GM21619 (cell line): ENCODE measurements around the gene FARP1.
"Not testable (repeated sequence)": the region's sequence is repeated elsewhere in the genome, so short reads cannot be mapped to it uniquely, and the experiment has no call there.

Source experiments
- ATAC-seq: cut with Tn5 transposase; IDR thresholded peaks from one replicate; pipeline ENCODE4 v1.9.1; 2021; ENCODE audit not compliant: unreplicated experiment

FARP1 gene

DNA sequence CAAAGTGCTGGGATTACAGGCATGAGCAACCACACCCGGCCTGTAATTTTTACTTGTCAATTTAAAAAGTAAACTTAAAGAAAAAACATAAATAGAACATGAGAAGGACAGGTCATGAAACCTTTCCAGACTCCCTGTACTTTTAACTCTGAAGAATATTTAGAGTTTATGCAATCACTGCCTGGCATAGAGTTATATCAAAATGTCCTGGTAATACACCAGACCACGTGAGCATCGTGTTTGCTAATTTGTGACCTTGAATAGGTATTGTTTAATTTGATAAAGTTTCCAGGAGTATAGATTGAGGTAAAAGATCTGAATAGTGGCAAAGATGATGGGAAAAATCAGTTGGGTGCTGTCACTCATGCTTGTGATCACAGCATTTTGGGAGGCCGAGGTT is 115.3 kb downstream of the FARP1 start:
- ATAC-seq = no peak

DNA sequence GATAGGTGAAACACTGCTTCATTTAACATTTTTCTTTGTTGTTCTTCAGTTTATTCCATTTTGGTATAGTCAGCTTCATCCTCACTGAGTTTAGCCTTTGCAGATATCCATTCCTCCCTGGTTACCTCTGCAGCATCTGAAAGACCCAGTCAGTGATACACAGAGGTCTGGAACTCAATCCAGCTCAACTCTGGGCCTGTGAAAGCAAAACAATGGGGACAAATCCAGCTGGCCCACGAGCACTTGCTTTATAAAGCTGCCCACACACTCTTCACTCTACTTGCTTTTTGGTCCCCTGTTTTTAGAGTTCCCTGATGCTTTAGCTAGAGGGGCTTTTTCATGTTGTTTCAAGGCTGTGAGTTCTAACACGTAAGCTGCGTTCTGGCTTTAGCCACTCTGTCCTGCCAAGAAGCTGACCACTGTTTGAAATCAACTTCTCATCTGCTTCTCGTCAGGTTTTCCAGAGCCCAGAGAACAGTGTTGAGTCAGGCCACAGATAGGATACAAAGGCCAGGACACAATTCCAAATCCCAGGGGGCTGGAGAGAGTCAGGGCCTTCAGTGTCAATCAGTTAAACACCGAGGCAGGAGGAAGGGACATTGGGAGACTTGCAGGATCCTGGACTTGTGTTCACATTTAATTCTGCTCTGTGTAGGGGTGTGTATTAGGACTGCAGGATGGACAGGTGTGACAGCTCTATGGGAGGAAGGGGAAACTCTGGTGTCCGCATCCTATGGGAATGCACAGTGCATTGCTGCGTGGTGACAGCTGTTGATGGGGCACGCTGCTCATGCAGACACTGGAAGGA is 117.7 kb downstream of the FARP1 start:
- ATAC-seq = no peak

DNA sequence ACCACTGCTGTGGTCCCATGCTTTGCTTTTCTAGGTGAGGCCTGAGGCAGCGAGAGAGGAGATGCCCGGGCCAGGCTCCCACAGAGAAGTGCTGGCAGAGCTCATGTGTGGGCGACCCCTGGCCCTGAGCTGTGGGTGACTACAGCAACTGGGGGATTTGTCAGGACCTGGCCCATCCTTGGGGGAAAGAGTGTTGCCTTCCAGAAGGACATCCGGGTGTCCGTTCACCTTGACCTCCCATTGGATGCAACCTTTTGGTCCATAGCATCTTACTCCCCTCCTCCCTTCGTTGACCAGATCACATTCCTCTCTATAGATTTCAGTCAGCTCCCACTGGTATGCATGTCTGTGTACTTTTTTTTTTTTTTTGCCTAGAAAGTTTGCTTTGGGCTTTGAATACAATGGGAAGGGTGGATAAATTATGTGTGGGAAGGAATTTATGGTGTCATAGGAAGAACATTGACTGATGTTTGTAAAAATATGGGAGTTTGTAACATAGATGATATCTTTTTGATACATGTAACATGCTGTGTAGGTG is 118.3 kb downstream of the FARP1 start:
- ATAC-seq = no peak

DNA sequence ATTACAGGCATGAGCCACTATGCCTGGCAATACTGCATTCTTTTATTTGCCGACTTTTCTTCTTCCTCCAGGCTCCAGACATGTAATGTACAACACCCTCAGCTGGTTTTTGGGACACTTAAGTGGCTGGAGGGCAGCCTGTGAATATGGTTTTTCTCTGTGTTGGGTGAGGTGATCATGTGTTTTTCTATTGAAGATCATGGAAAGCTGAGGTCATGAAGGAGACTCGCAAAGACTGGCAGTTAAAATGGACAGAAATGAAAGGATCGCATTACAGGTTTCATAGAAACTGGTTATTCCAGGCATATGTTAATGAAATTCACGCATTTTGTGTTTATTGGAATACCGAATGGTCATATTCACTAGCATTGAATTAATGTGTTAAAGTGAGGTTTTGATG is 119.4 kb downstream of the FARP1 start:
- ATAC-seq = no peak

DNA sequence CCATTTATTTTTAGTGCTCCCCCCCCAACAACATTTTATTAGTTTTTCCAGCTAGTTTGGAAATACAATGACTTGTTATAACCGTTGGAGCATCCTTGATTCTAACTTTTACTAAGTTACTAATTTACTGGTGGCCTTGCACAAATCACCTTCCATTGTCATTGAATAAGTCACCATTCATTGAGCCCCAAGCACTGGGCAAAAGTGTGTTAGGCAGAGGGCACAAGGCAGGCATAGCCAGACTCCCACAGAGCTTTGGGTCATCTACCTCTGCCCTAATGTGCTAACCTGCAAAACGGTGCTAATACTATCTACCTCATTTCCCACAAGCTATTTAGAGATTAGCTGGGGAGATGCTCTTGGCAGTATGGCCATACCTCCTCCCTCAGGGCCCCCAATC is 120.9 kb downstream of the FARP1 start:
- ATAC-seq = no peak

DNA sequence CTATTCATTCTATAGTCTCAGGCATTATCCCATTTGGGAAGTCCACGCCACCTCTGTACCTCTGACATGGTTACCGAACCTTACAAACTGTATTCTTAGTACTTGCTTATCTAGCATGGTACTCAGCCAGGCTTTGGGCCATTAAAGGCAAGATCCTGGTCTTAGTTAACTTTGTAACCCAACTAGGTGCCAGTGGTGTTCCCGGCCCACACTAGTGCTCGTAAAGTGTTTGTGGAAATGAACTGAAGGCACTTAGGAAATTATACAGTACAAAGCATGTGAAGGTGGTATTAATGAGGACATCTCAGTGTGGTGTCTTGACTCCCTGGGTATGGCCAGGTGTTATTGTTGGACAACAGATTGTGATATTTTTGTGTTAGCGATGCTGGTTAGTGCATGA is 122.0 kb downstream of the FARP1 start:
- no peak for ATAC-seq

DNA sequence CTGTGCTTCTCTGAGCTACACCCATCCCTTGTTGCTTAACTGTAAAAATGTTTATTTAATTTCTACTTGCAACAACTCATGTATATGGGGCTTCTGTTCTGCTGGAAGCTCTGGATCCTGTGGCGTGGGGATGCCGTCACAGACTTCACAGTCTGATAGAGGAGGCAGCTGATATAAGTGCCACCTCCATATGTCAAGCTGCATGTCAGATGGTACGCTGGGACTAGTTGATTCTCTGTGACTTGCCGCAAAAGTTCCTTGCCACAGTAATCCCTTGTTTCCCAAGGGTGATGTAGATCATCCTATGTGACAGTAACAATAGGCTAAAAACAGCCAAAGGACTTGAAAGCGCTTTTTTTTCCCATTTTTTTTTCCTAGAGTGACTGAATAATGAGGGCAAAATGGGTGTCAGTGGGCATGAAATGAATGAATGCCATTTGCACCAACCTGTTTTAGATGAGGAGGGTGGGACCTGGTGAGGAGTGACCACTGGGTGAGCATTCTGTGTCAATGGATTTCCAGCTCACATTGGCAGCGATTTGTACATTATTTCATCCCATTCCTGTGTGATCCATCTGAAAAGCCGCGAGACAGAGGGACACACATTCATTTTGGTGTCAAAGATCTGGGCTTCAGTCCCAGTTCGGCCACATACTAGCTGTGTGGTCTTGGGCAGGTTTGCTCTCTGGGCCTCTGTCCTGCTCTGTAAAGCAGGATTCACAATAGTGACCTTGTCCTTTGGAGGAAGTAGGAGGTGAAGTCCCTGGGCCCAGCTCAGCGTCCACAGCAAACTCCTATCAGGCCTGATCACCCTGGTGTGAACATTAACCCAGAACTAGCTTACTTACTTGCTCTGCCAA is 123.0 kb downstream of the FARP1 start:
- ATAC-seq = no peak

DNA sequence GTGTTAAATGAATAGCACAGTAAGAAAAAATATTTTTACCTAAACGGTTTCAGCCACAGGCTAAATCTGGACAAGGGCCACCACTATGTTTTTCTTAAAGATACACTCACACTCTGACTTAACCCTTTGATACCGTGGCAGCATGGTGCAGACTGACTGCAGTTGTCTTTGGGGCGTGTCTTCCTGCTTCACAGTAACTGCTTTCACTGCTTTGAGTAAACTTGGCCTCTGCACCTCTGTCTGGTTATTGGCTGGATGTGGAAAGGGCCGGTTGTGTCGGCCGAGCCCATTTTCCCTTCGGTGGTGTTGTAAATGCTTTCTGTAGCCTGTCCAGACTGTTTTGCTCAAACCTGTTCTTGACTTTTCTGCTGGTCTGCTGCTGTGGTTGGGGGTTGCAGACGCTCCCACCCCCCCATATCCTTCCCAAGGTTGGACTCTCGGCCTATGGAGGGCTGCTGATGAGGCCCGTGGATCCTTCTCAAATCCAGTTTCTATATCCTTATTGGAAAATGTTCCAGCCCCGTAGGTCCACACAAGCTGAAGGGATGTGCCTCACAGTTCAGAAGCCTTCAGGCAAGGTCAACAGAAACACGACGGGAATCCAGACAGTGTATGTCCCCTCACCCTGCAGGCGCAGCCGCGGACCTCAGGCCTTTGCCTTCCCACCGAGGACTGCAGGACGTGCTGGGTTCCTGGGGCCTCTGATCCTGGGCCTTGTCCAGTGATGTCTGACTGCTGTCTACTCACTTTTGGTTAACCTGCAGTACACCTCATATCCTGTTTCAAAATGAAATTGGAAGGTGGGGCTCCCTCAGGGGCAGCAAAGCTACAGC is 124.4 kb downstream of the FARP1 start:
- ATAC-seq = peak; percentile 81

DNA sequence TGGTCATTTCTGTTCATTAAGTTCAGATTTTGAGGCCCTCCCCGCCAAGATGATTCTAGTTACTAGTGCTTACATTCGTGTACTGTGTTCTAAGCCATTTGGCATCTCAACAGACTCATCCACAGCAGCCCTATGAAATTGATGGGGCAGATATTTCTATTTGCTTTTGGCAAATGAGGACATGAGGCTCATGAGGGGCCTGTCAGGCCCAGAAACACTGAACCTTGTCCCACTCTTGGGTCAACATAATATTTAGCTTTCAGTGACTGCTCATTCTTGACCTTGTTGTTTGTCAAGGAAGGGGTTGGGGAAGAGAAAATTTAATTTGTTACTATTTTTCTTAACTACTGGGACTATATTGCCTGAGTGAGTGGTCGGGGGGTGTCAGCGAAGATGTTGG is 126.5 kb downstream of the FARP1 start:
- ATAC-seq = no peak

DNA sequence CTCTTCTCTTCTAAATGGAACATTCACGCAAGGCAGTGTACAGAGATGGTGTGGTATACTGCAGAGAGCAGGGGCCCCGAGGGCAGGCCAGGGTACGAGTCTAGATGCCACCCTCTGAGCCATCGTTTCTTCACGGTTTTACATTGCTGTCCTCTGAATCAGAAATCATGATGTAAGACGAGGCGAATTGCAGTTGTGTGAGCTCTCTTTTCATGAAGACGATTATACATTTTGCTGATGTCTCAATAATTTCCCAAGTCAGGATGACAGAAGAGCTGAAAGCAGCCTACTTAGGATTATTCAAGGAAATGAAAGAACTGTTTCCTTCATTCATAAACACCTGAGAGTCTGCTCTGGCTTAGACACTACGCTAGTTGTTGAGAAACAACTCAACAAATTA is 127.9 kb downstream of the FARP1 start:
- ATAC-seq = no peak

DNA sequence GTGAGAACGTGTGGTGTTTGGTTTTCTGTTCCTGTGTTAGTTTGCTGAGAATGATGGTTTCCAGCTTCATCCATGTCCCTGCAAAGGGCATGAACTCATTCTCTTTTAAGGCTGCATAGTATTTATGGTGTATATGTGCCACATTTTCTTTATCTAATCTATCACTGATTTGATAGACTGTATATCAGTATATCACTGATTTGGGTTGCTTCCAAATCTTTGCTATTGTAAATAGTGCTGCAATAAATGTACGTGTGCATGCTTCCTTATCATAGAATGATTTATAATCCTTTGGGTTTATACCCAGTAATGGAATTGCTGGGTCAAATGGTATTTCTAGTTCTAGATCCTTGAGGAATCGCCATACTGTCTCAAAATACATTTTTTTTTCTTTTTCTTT is 128.8 kb downstream of the FARP1 start:
- not testable (repeated sequence) for ATAC-seq

DNA sequence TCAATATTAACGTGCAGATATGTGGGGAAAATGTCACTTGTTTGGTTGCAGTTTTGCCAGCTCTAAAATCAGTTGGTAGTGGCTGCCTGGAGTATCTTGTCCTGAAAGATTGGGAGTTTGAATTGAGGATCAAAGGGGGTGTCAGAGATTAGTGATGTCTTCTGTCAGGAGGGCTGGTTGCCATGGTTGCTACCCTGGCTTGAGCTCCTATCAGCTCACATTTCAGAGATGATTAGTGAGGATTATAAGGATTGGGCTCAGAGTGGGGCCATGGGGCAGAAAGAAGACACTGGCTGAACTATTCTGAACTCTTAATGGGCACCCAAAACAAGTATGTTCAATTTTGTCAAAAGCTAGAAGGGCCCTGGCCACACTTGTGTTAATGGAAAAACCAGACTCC is 129.7 kb downstream of the FARP1 start:
- no peak for ATAC-seq

DNA sequence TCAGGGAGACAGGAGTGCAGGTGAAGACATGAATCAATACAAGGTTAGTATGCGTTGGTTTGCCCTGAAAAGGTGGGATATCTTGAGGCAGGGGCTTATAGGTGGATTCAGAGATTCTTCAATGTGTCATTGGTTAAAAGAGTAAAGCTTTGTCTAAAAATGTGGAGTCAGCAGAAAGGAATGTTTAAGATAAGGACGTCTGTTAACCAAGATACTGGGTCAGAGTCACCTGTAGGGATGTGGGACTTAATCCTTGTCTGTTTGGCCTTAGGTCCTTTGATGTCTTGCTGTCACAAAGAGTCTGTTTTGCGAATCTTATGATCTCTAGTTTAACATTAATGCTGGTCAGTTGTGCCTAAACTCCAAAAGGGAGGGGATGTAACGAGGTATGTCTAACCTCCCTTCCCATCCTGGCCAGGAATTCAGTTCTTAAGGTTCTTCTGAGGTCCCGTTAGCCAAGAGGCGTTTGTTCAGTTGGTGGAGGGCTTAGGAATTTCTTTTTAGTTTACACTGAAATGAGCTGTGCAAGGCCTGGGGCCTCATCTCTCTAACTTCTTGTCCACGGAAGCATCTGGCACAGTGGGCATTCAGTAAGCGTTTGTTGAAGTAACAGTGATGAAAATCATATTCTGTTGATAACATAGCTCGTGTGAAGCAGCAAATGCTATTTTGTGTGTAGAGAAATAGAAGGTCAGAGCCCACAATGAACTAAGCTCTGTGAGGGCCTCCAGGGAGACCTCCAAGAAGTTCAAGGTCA is 130.4 kb downstream of the FARP1 start:
- ATAC-seq = no peak

DNA sequence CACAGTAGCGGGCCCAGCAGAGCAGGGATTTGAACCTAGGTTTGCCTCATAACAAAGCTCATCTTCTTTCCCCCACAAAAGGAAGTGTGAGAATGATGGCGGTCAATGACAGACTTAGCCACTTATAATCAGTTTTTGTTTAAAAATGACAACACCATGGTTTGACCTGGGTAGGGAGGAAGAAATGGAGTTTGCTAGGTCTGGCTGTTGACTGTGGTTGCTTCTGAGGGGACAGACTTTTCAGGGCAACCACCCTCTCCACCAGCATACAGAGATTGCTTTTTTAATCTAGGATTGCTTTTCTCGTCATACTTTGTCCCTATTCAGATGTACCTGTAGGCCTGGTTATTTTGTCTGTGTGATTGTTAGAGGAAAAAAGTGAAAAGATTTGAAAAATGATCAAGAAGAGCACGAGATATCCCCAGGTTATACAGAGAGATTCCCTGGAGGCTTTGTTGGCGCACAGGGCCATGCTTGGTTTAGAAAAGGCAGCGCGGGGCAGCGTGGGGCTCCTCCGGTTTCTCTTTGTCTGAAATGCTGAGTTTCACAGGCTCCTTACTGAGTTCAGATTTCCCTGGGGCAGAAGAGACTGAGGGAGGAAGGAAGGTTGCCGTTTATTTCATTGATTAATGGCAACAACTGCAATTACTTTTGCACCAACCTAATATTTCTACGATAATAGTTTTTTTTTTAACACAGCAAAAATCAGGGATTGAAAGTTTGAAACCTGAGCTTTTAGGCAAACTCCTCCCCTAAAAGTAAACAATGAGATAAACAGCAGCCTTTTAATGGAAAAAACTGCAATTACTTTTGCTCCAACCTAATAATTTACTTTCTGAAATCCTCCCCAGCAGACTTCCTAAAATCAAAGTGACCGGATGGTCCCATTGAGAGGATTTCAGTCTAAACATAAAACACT is 131.2 kb downstream of the FARP1 start:
- ATAC-seq = no peak

DNA sequence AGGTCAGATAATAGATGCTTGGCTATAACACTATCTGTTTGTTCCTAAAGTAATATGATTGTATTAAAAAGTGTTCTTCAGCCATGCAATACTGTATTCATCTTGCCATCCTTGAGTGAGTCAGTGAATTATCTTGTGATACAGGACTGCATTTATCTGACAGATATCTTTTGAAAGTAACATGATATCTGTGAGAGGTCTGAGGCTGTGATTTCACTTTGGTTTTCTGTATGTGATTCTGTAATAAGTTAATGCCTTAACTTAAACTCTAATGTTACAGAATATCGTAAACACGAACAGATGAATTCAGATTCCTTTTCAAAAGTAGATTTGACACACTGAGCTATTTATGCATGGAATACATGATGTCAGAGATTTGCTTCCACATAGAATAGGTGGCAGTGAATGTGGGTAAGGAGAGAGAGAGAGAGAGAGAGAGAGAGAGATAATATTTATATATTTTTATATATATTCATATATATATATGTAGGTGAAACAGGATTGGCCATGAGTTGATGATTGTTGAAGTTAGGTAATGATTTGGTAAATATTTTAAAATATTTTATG is 132.1 kb downstream of the FARP1 start:
- ATAC-seq = no peak

DNA sequence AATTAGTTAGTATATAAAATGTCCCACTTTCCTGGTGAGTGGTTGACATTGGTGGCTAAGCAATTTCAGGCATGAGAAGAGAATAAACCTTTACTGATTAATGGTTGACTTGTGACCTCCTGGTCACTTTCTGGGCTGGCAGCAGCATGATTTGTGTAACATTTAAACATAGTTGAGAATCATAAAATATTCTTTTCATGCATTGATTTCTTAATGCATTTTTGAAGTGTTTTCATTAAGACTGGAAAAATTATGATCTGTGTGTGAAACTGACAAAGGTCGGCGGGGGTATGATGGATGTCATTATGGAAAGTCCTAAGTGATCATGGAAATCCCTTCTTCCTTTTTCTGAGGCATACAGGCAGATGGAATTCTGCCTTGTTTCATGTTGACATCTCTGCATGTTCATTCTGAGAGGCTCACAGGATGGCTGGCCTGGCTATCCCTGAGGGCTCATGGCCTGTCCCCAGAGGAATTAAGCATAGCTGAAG is 132.8 kb downstream of the FARP1 start:
- ATAC-seq = no peak

DNA sequence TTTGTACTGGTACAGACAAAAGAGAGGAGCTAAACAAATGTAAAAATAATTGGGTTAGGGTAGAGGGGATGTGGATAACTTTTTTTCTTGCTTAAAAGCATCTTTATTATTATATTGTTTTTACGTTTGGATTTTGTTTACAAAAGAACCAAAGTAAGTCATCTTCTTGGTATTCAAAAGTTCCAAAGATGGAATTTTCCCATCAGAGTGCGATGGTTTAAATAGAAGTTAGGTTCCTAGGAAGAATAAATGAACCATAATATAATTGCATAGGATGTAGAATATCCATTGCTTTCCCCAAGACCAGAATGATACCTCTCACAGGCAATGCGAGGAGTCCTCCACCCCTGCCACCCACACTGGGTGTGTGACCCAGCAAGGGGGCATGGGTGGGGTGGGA is 133.6 kb downstream of the FARP1 start:
- no peak for ATAC-seq

DNA sequence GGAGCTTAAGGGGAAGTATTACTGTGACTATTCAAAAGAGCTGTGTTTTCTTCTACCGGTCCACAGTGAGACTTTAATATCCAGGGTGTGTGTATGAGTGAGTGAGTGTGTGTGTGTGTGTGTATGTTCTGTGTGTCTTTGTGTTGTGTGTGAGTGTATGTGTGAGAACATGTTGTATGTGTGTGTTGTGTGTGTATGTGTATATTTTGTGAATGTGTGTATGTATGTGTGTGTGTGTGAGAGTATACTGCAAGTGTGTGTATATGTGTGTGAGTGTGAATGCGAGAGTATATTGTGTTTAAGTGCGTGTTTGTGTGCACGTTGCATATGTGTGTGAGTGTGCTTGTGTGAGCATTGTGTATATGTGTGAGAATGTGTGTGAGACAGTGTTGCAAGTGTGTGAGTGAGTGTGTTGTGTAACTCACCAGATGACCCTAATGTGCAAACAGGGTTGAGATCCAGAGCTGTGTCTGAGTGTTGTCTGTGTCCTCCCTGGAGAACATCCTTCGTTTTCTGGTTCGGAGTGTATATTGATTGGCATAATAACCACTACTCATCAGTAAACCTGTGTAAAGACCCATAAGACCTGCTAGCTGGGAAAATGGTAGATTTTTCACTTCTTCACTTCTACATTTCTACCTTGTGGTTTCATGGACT is 135.3 kb downstream of the FARP1 start:
- no peak for ATAC-seq
